HG03571 (cell line): Measurements from ENCODE around the gene PCBP3.
"Not testable (repeated sequence)": the region's sequence is repeated elsewhere in the genome, so short reads cannot be mapped to it uniquely, and the experiment has no call there.

Source experiments
- ATAC-seq: cut with Tn5 transposase; IDR thresholded peaks from one replicate; pipeline ENCODE4 v1.9.1; 2021; ENCODE audit not compliant: unreplicated experiment

Gene PCBP3

GRCh38 chr21:45634511-45635183 is 8.9 kb upstream of the PCBP3 start:
- no peak for ATAC-seq

DNA sequence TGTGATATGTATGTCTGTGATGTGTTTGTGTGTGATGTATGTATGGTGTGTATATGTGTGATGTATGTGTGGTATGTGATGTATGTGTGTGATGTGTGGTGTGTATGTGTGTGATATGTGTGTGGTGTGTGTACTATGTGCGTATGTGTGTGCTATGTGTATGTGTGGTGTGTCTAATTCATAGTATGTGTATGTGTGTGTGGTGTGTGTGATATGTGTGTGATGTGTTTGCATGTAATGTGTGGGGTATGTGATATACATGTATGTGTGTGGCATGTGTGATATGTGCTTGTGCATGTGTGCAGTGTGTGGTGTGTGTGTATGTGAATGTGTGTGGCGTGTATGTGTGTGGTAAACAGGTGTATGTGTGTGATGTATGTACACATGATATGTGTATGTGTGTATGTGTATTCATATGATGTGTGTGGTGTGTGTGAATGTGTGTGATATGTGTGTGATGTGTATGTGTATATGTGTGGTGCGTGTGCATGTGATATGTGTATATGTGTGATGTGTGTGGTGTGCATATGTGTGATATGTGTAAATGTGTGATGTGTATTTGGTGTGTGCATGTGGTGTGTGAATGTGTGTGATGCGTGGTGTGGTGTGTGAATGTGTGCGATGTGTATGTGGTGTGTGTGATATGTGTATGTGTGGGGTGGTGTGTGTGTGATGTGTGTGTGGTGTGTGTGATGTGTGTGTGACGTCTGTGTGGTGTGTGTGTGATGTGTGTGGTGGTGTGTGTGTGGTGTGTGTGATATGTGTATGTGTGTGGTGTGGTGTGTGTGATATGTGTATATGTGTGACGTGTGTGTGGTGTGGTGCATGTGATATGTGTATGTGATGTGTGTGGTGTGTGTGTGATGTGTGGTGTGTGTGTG is 8.0 kb upstream of the PCBP3 start:
- no peak for ATAC-seq

DNA sequence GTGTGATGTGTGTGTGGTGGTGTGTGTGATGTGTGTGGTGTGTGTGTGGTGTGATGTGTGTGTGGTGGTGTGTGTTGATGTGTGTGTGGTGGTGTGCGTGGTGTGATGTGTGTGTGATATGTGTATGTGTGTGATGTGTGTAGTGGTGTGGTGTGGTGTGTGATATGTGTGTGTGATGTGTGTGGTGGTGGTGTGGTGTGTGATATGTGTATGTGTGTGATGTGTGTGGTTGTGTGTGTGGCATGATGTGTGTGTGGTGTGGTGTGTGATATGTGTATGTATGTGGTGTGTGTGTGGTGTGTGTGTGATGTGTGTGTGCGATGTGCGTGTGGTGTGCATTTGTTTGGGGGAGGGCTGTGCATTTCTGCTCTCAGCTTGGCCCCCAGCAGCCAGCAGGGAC is 7.1 kb upstream of the PCBP3 start:
- no peak for ATAC-seq

GRCh38 chr21:45636951-45637646 is 6.4 kb upstream of the PCBP3 start:
- no peak for ATAC-seq

DNA sequence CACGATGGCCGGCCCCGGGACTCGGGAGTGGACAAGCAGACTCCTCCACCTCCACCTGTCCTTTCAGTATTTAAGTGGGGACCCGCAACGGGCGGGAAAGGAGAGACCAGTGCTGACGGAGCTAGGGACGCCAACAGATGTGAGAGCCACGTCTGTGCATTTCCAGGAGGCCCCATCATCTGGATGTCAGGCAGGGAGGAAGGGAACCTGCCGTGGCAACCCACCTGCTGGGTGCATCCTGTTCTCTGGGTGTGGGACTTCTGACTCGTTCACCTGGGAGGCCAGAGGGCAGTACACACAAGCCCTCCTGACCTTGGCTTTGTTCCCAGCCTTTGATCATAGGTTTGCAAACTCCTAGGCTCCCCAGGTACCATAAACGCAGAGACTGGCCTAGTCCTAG is 5.6 kb upstream of the PCBP3 start:
- no peak for ATAC-seq

GRCh38 chr21:45638707-45639106 is 4.8 kb upstream of the PCBP3 start:
- no peak for ATAC-seq

- no peak for ATAC-seq
These were observed 4.1 kb upstream of the PCBP3 start for GRCh38 chr21:45639206-45640000.

DNA sequence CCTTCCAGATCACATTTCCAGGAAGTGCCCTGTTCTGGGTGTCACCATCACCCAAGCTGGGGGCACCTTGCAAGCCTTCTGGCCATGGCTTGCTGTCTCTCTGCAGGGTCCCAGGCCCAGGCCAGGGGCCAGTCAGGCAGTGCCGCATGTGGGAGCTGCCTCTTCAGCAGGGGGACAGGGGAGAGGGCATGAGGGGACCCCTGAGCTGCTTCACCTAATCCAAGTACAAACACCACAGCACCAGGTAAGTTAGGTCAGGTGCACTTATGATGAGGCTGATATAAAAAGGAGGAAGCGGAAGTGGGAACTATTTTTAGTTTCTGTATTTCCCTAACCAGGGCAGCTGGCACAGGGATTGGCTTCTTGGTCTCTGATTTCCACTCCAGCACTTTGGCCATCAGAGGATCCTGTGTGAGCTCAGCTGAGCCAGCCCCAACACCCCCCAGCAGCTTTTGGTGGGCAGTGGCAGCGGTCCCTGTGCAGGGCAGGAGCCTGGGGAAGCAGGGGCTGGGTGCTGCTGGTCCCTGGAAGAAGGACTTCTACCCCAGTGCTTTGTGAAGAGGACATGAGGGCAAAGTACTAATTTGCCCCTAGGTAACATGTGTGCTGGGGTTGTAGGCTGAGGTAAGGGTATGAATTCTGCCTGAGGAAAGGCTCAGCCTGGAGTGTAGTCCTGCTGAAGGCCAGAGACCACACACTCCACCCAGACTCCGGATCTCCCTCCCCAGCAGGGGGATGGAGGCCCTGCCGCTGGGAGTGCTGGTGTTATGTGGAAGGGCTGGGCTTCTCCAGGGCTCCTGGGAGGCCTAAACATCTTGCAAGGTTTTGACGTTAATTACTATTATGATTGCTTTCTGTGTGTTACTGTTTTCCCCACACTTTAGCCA is 3.3 kb upstream of the PCBP3 start:
- ATAC-seq, result no peak

- ATAC-seq, result no peak
These were observed 2.5 kb upstream of the PCBP3 start for GRCh38 chr21:45640888-45641479.

DNA sequence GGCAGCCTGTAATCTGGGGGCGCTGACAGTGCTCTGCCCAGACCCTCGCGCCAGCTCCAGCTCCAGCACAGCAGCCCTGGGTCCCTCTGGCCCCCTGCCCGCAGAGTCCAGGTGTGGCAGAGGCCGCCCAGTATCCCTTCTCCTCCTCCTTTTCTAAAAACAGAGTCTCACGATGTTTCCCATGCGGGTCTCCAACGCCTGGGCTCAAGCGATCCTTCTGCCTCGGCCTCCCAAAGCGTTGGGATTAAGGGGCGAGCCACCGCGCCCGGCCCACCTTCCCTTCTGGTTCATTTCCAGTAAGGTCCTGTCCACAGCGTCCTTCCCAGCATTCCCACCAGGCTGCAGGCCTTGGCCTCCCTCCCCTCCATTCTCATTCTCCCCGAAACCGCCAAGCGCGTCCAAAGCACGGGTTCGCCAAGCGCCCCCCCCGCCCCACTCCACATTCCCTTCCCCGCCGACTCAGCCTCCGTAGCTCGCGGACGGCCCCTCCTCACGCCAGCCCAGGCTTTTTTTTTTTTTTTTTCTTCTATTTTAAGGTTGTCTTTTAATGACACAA is 2.0 kb upstream of the PCBP3 start:
- ATAC-seq, result no peak

DNA sequence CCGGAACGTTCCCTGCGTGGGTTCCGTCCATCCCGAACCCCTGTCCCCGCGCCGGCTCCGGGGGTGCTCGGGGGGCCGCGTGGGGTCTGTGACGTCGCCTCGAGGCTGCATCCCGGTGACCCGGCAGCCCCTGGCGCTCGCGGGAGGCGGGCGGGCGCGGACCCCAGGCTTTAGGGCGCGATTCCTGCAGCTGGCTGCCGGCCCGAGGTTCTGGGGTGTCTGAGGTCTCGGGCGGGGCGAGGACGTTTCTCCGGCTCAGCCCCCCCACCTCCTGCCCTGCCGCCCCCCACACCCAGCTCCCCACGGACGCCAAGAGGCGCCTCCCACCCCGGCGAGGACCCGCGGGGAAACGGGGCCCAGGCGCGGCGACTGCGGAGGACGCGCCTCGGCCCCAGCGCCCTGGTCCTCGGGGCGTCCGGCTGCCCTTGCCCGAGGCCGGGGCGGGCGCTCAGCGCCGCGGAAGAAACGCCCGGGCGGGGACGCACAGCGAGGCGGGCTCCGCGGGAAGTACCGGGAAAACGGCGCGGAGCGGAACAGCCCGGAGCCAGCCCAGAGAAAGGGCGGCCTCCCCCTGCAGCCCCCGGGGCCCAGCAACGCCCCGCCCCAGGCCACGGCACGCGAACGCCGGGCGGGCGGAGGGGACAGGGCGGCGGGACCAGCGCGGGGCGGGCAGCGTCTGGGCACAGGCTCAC is 1.3 kb upstream of the PCBP3 start:
- no peak for ATAC-seq

DNA sequence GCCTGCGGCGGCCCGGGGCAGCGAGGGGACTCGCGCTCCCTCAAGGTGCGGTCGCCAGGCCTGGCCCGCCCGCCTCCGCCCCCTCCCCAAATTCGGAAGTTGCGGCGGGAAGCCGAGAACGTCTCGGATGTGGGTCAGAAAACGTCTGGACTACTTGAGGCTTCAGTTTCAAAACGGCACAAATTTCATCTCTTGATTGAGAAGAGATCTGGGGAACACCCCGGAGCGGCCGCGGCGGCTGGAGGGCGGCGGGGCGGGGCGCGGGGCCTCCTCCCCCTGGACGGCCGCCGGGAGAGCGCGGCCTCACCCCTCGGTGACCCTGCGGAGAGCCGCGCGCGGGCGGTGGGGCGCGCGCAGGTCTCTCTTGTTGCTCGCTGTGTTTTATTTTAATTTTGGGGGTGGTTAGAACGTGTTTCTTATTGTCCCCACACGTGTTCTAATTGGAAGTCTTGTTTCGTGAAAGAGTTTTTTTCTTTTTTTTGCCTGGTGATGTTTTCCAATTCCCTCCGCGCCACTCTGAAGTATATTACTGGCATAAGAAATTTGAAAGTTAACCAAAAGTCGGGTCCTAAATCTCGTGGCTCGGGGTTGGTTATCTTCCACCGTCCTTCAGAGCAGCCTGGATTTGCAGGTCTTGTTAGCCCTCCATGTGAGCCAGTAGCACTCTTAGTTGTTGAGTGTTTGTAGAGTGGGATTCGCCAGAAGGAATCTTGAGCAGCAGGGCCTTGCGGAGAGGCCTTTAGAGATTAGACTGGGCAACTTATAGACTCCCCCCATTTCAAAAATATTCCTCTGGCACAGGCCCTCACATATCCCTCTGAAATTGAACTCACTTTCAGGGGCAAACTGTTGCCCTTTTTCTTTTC is 749 bp downstream of the PCBP3 start:
- no peak for ATAC-seq

DNA sequence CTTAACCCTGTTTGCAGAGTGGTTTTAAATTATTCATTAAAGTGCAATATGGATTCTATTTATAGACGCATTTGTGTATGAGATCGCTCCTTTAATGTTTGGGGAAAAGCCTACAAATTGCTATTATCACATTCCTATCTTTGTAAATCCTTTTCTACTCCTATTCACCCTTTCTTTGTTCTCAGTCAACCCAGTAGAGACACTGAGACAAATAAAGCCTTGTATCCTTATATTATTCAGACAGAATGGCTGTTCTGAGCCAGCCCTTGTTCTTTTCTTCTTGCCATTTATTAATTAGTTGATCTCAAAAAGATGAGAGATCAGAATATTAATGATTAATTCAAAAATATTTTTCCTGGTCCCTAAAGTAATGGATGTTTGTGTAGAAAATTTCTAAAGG is 8.4 kb downstream of the PCBP3 start:
- no peak for ATAC-seq

- ATAC-seq, result no peak
These were observed 11.6 kb downstream of the PCBP3 start for GRCh38 chr21:45655124-45655523.

- ATAC-seq, result not testable (repeated sequence)
These were observed 12.6 kb downstream of the PCBP3 start for GRCh38 chr21:45656114-45656513.

GRCh38 chr21:45661913-45662622 is 18.5 kb downstream of the PCBP3 start:
- not testable (repeated sequence) for ATAC-seq

- not testable (repeated sequence) for ATAC-seq
These were observed 19.2 kb downstream of the PCBP3 start for GRCh38 chr21:45662623-45663245.
